Smooth muscle cell of the brain vasculature (primary cell): ENCODE data around the gene PRKX.
"Not testable (repeated sequence)": the region's sequence is repeated elsewhere in the genome, so short reads cannot be mapped to it uniquely, and the experiment has no call there.

Experiments
- DNase-seq: peaks from one replicate; pipeline ENCODE4 v3.0.0-alpha.2; 2012; ENCODE audit warnings: low read depth, low spot score

The PRKX gene

DNA sequence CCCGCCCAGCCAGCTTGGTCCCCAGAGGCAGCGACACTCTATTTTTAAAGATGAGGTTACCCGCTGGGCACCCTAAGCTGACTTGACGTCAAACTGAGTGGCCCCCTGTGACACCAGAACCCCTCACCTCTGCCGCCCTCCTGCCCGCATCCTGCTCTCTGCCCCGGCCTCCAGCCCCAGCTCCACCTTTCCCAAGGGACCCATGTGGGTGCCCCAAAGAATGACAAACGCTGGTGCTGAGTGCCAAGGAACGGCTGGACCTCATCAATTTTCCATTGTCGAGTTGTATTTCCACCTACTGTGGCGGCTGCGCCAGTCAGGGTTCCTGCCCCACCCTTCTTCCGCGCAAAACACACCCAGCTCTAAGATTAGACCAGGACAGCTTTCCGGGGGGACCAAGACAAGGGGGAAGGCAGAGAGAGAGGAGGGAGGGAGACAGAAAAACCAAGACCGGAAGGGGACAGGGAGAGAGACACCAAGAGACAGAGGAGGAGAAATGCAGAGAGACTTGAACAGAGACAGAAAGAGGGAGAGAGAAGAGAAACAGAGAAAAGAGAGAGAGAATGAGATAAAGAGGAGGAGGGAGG, 2.0 kb downstream of the PRKX start:
- no peak for DNase-seq

DNA sequence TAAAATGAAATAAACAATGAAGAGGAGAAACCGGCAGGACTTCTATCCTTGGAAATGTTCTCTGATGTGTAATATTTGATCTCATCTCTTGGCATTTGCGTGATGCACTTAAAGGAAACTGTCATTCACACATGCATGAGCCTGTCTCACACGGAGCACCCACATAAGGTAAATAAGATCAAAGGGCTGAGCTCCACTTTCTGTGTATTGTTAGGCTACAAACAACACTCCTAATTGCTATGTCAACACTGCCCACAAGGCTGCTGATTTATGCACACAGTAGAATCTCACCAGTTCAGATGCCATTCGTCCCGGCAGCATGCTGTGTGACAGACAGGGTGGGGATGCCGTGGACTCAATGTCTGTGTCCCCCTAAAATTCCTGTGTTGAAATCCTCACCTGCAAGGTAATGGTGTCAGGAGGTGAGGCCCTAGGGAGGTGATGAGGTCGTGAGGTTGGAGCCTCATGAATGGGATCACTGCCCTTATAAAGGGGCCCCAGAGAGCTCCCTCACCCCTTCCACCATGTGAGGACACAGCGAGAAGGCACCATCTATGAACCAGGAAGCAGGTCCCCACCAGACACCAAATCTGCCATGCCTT, 5.7 kb downstream of the PRKX start:
- DNase-seq = not testable (repeated sequence)

DNA sequence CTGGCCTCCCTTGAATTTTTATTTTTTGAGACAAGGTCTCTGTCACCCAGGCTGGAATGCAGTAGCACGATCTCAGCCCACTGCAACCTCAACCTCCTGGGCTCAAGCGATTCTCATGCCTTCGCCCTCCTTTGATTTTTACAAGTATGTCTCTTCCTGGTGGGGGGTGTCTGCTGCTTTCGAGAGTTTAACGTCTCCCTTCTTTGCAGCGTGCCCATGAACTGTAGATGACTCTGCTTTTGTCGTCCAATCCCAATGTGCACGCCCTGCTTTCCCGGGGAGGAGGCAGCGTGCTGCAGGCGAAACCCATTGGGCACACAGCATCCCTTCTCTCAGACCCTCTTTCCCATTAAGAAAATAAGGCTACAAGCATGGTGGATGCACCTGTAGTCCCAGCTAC, 7.0 kb downstream of the PRKX start:
- DNase-seq = no peak

DNA sequence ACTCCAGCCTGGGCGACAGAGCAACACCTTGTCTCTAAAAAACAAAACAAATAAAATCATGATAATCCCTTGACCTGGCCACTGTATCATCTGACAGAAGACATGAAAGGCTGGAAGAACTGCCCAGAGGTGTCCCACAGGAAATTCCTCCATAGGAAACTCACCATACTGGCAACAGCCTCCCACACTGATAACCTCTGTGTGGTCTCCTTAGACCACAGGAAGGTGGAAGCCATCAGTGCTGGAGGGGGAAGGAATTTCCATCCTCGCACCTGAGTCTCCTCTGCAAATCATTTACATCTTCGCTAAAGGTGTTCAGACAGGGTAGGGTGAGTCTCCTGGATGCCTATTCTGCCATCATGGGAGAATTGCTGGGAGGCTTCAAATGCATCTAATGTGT, 10.2 kb downstream of the PRKX start:
- DNase-seq = not testable (repeated sequence)

DNA sequence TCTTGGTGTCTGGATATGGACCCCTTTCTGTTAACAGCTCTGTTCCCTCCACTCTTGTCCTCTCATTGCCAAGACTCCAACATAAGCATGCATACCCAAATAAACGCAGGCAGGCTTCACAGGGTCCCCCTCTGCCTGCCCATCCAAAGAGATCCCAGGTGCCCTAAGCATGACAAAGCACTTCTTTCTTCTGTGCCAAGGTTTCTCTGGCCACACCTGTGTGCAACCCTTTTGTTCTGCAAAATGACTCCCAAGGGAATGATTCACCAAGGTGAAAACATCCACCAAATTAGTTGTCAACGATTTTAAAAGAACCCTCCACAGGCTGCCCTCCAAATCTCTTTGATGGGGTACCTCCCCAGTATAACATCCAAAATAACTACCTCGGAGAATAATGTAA, 11.4 kb downstream of the PRKX start:
- DNase-seq = not testable (repeated sequence)

DNA sequence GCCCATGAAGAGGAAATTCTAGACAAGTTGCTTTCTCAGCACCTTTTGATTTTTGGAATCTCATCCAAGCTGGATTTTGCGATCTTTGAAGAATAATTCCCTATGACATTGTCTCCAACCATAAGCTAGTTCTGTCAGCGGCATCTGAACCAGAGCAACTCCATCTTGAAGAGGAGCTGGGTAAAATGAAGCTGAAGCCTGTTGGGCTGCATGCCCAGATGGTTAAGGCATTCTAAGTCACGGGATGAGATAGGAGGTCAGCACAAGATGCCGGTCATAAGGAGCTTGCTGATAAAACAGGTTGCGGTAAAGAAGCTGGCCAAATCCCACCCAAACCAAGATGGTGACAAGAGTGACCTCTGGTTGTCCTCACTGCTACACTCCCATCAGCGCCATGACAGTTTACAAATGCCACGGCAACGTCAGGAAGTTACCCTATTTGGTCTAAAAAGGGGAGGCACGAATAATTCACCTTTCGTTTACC, 12.0 kb downstream of the PRKX start:
- DNase-seq = not testable (repeated sequence)

DNA sequence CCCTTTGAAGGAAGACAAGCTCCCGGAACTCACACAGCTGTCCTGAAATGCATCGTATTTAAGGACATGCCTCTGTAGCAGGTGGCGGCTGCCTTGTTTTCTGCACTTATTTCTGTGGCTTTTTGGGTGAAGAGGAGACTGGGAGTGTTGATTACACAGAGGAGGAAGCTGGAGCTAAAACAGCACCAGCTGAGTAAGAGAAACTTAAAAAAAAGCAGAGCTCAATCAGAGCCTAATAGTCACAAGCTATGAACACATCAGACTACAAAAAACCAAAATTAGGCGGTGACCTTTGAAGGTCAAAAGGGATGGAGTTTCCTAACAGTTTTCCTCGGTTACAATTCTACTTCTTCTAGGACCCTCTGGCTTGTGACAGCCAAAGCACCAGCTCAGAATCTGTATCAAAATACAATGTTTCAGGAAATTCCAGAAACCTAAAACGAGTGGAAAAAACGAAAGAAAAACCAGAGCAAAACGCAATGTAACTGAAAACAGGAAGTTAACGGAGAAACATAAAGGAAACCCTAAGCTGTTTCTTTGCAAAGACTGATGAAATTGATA, 13.5 kb downstream of the PRKX start:
- no peak for DNase-seq

DNA sequence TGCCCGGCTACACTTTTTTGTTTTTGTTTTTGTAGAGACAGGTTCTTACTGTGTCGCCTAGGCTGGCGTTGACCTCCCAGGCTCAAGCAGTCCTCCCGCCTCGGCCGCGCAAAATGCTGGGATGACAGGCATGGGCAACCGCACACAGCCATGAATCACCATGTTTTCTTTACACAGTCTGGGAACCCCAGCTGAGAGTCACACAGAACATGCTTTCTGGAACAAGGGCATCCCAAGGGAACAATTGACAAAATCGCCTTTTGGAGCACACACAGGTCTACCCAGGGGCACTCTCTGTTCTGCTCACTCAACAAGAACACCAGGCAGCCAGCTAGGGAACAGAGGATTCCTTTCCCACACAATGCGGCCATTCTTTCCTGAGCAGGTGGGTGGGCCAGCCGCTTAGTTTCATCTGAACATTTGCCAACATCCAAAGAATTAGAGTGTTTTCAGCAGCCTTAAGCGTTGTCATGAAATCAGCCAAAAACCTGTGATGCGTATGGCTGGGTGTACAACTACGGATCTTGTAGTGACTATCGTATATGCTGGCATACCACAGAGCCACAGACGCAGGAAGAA, 15.7 kb downstream of the PRKX start:
- DNase-seq = peak; percentile 67

DNA sequence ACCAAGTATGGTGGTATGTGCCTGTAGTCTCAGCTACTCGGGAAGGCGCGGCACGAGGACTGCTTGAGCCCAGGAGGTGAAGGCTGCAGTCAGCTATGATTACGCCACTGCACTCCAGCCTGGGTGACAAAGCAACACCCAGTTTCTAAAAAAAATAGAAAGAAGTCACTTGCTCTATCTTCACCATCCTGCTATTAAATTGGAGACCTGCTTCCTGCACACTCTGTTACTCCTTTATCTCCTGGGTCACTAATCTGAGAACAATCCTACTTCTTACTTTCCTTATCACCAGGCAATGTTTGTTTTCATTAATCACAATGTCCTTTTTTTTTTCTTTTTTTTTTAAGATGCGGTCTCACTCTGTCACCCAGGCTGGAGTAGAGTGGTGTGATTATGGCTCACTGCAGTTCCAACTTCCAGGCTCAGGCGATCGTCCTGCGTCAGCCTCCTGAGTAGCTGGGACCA, 16.2 kb downstream of the PRKX start:
- DNase-seq = no peak

DNA sequence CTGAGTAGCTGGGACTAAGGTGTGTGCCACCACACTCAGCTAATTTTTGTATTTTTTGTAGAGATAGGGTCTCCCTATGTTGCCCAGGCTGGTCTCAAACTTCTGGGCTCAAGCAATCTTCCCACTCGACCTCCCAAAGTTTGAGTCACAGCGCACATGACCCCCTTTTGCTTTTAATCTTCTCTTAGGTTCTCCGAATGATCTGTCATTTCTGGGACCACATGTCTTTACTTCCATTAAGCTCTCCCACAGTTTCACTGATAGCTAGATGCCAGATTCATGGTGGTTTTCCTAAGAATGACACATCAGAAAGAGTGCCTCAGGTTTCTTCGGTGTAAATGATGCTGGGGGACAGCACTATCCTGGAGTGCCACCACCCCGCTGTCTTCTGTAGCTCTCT, 17.9 kb downstream of the PRKX start:
- DNase-seq = no peak

DNA sequence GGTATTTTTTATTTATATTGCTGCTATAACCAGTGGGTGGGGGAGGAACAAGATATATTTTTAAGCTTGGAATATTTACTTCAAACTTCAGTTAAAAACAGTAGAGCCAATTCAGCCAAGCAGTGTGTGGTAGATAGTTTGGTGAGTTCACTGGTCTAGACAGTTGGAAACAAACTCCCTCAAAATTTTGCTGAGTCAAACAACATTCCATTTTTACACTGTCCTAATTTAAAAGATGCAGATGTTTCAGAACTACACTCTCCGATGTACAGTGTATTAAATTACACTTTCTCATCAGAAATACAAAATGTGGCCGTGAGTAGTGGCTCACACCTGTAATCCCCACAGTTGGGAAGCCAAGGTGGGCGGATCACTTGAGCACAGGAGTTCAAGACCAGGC, 23.3 kb downstream of the PRKX start:
- no peak for DNase-seq

DNA sequence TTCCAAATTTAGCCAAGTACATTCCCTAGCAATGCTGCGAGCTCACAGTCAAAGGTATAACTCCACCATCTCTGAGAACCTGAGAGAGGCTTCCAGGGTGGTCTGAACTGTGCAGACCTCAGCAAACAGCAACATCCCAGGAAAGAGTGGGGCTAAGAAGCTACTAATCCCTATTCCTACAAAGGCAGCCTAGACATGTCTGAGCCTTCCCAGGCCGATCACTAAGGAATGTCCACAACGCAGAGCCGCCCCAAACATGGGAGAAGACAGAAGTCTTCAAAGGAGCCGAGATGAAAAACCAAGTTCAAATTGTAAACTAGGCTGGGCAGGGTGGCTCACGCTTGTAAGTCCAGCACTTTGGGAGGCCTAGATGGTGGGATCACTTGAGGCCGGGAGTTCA, 30.2 kb downstream of the PRKX start:
- not testable (repeated sequence) for DNase-seq

DNA sequence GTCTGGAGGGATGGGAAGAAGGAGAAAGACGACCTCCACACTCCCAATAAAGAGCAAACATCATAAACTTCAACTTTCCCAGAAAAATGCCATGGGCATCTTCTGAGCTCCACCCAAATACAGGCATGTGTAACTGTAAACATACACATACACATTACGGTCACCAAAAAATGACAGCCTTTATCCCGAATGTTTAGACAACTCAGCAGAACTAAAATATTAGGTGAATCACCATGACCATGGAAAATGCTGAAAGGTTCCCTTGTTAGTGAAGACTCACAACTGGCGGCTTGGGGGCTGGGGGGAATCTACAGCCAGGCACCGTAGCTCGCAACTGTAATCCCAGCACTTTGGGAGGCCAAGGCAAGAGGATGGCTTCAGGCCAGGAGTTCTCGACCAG, 33.0 kb downstream of the PRKX start:
- no peak for DNase-seq

DNA sequence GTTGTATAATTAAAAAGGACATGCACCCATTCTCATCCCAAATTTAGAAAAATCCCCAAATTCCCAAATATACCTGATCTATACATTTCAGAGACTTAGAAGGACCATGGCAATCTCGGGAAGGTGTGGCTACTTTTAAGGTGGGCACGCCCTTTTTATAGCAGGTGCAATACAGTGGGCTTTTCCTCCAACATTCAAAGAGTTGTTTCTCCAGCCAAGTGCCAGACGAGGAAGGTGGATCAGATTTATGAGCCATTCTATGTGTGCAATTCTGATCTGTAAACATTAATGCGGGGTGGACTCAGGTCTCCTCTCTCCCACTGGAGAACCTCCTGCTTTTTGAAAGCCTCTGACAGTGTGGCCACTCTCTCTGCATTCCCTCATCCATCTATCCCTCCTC, 33.8 kb downstream of the PRKX start:
- DNase-seq = no peak

DNA sequence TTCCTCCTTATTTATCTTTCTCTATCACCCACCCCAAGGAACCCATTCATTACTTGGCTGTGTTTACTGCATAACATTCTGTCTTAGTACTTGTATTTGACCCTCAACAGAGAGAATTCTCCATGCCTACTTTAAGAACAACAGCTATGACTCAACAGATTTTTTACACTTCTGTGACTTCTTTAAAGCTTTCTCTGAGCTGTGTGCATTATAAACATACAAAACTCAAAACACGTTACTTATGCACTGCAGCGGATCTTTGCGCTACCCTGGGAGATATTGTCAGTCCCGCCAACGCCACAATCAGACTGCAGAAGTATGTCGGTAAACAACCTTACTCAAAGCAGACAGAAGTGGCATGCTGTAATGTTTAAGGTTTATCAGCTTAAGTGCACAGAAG, 35.1 kb downstream of the PRKX start:
- no peak for DNase-seq

DNA sequence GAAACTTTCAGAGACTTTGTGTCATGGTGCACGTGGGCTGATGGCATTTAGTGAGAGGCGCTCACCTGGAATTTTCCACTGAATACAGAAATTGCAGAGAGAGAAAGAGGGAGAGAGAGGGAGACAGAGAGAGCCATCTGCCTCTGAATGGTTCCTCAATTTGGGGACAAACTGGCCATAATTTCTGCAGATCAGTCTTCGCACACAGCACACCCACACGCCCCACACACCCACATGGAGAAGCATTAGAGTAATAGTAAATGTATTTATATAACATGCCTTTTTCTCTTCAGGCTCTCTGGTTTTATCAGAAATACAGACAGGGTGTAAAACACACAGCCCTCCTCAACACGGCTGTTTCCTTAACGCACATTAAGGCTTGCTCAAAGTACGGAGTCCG, 38.6 kb downstream of the PRKX start:
- no peak for DNase-seq

DNA sequence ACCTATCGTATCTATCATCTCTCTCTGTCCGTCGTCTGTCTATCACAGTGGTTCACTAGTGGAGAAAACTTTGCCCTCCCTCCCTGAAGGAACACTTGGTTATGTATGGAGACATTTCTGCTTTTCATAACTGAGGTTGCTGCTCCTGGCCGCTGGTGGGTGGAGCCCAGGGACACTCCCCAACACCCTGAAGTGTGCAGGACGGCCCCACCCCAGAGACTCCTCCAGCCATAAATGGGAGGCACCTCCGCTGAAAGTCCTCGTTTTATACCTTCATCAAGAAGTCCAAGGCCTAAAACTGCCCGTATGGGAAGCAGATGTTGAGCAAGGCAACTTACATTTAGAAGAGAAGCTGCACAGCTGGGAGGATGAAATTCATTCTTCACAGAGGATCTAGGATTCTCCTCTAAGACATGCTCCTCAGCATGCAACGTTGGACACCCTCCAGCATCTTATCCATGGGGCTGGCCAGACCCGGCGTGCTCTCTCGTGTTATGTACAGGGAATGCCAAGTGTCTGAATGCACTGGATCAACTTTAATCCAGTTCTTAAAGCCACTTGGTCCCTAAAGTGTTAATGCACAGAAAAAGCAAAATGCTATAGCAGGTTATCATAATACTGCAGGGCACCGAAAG, 43.5 kb downstream of the PRKX start:
- DNase-seq = no peak

DNA sequence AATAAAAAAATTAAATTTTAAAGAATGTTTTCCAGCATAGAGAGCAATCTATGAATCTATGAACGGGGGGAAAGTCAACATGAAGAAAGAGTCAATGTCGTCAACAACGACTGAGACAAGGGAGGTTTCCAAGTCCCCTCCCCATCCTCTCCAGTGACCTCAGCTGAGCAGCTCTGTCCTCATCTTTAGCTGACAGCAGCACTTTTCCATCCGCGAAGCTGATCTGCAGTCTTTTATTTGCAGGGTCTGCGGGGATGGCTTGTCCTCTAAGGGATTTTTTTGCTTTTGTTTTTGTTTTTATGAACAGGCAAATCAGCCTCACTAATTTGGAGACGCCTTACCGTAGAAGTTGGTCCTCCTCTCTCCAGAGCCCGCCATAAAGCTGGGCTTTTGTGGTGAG, 46.5 kb downstream of the PRKX start:
- no peak for DNase-seq

DNA sequence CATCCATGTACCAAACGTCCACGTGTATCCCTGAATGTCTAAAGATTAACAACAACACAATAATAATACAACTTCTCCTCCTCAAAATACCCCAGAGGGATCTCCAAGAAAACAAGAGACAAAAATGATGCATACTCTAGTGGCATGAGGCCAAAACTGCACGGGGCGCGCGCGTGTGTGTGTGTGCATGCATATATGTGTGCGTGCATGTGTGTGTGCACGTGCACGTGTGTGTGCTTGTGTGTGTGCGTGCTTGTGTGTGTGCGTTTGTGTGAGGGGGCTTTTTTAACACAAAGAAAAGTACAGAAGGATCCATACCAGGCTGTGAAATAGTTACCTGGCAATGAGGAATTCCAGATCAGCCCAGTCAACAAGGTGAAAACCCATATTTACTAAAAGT, 48.5 kb downstream of the PRKX start:
- no peak for DNase-seq

DNA sequence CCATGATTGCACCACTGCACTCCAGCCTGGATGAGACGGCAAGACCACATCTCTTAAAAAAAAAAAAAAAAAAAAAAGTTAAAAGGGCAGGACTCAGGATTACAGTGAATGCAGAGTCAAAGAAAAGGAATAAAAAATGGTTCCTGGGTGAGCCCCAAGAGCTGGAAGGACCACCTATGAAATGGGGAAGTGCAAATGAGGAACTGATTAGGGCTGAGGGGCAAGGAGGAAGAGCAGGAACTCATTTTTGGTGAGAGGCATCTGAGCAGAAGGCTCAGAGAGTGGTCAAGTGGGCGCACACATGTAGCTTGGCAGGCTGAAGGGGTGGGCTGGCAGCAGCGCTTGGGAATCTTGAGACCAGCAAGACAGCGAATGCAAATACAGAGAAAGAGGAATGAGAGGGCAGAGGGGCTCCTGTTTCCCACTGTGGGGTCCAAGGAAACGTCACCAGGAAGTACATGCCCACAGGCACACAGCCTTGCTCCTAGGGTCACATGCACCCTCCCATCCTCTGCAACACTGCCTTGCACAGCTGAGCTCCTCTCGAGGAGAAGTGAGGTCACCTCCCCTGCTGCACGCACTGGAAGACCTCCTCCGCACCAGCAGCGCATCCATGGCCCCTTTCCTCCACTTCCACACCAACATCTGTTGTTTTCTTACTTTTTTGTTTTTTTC, 49.7 kb downstream of the PRKX start:
- DNase-seq = not testable (repeated sequence)

DNA sequence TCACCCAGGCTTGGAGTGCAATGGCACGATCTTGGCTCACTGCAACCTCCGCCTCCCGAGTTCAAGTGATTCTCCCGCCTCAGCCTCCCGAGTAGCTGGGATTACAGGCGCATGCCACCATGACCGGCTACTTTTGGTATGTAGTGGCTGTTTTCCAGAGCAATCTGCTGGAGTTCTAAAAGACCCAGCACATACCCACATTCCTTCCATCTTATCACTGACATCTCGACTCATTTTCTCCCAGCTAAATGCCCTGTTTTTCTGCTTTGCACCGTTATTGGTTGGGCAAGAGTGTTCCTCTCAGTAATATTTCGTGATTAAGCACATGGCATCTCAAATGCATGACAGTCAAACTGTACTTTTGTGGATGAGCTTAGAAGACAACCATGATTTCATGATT, 53.7 kb downstream of the PRKX start:
- no peak for DNase-seq

DNA sequence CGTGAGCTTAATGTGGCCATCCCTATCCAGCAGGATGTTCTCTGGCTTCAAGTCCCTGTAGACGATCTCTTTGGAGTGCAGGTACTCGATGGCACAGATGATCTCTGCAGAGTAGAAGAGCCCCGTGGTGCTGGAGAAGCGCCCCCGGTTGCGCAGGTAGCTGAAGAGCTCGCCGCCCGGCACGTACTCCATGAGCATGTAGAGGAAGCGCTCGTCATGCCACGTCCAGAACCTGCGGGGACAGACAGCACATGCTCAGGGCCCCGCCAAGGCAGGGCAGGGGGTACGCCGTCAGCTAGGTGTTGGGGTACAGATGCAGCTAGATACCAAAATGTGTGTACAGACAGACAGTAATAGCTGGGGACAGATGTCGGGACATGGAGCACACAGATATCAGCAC, 58.3 kb downstream of the PRKX start:
- no peak for DNase-seq
